ENCODE measurements around the gene PSMC6. TPM values are rescaled to one million over a fixed set of nuclear protein-coding genes. Genes with fewer than 3 reads are reported as not detected.
"Not testable (repeated sequence)": the region's sequence is repeated elsewhere in the genome, so short reads cannot be mapped to it uniquely, and the experiment has no call there.

PSMC6 gene
- total and polyA plus RNA-seq, 7 donors: 80.6 to 292 (median 144) TPM

- Histone ChIP-seq H3K4me3 (no peak overlapping the region), H3K36me3 (ENCODE audit: insufficient read depth in 1 of 2, low read depth in 1 of 2) (peaks cover 15 to 100% of the 10 kb centered on the region in 2 donors), H3K4me1 (no peaks in the 10 kb centered on the region), H3K27ac (no peak overlapping the region), H3K9me3 (no peaks in the 10 kb centered on the region), H3K27me3 (ENCODE audit: insufficient read depth in 3 of 3, low read length in 2 of 3) (no peaks in the 10 kb centered on the region)
- TF ChIP-seq, protein P1, sequence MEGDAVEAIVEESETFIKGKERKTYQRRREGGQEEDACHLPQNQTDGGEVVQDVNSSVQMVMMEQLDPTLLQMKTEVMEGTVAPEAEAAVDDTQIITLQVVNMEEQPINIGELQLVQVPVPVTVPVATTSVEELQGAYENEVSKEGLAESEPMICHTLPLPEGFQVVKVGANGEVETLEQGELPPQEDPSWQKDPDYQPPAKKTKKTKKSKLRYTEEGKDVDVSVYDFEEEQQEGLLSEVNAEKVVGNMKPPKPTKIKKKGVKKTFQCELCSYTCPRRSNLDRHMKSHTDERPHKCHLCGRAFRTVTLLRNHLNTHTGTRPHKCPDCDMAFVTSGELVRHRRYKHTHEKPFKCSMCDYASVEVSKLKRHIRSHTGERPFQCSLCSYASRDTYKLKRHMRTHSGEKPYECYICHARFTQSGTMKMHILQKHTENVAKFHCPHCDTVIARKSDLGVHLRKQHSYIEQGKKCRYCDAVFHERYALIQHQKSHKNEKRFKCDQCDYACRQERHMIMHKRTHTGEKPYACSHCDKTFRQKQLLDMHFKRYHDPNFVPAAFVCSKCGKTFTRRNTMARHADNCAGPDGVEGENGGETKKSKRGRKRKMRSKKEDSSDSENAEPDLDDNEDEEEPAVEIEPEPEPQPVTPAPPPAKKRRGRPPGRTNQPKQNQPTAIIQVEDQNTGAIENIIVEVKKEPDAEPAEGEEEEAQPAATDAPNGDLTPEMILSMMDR (IDR thresholded peaks at IDR 0.05): no peak
- ATAC-seq: no peak
- DNase-seq: no peak
- 93 to 97% (median 96%) methylated on average over 4 of the region's 4 CpGs for WGBS, 3 donors
- intact Hi-C loops (cut with DNase I): no loop called here
Measured at GRCh38 chr14:52723514-52724359, 16.7 kb downstream of the PSMC6 start.

DNA sequence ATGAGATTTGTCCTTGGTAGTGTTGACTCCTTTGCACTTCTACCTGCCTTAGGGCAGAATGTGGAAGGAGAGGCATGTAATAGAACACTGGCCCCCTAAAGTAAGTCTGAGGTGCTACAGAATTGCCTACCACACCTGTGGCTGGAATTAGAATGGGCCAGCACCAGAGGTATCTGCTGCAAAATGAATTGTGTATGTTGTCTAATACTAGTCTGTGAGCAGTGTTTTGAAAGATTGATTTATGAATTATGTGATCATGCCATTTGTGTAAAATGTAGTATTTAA is 17.3 kb downstream of the PSMC6 start:
- ATAC-seq: no peak

GRCh38 chr14:52727509-52727908 is 20.5 kb downstream of the PSMC6 start:
- H3K36me3 ChIP-seq (ENCODE audit: insufficient read depth in 1 of 2, low read depth in 1 of 2): peaks cover 9 to 68% of the 10 kb centered on the region in 2 donors
- H3K27ac ChIP-seq; DNase-seq; H3K27me3 ChIP-seq (ENCODE audit: insufficient read depth in 3 of 3, low read length in 2 of 3); ATAC-seq; H3K4me1 ChIP-seq; H3K4me3 ChIP-seq; H3K9me3 ChIP-seq; intact Hi-C loops (cut with DNase I): not testable (repeated sequence)
- 94 to 97% (median 97%) methylated on average over 2 of the region's 2 CpGs for WGBS, 3 donors

More for the DNA sequence above, 17.3 kb downstream of the PSMC6 start:
- Histone ChIP-seq H3K27me3 (ENCODE audit: insufficient read depth in 3 of 3, low read length in 2 of 3) (no peaks in the 10 kb centered on the region), H3K27ac (no peak overlapping the region), H3K36me3 (ENCODE audit: insufficient read depth in 1 of 2, low read depth in 1 of 2) (peaks cover 15 to 98% of the 10 kb centered on the region in 2 donors), H3K4me1 (no peaks in the 10 kb centered on the region), H3K4me3 (no peak overlapping the region), H3K9me3 (no peaks in the 10 kb centered on the region)
- DNase-seq: no peak
- TF ChIP-seq, protein P1 (IDR thresholded peaks at IDR 0.05): no peak
- intact Hi-C loops (cut with DNase I): no loop called here

- ATAC-seq; H3K9me3 ChIP-seq; H3K27me3 ChIP-seq (ENCODE audit: insufficient read depth in 3 of 3, low read length in 2 of 3); H3K4me3 ChIP-seq; H3K4me1 ChIP-seq: not testable (repeated sequence)
- intact Hi-C loops (cut with DNase I): loop anchor here (2.0 kb wide), 2 partner anchors 18 to 20 kb away; no protein-coding TSS in a partner anchor
- peak in 1 of 2 donors; percentile 42 for DNase-seq
- Histone ChIP-seq H3K27ac (peak overlapping the region; percentile 91), H3K36me3 (ENCODE audit: insufficient read depth in 1 of 2, low read depth in 1 of 2) (peaks cover 4 to 68% of the 10 kb centered on the region in 2 donors)
- 89 to 92% (median 90%) methylated on average over 15 of the region's 15 CpGs for WGBS, 3 donors
Measured at GRCh38 chr14:52729035-52729434, 22.0 kb downstream of the PSMC6 start.

DNA sequence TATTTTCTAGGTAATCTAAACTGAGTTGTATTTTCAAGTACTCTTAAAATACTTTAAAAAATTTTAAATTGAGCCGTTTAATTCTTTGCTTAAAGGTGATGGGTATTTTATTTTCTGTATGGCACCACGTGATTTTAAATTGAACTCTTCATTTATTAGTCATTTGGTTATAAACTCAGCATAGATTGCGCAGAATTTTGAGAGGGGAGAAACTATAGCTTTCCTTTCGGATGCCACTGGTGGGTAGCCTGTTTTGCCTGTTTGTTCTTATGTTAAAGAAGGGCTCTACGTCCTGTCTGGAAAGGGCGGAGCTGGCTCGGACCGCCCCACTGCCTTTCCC is 22.6 kb downstream of the PSMC6 start:
- Histone ChIP-seq H3K4me3 (peak overlapping the region; percentile 91), H3K27me3 (ENCODE audit: insufficient read depth in 3 of 3, low read length in 2 of 3) (no peaks in the 10 kb centered on the region), H3K9me3 (no peaks in the 10 kb centered on the region), H3K36me3 (ENCODE audit: insufficient read depth in 1 of 2, low read depth in 1 of 2) (peaks cover 2 to 65% of the 10 kb centered on the region in 2 donors), H3K27ac (peak overlapping the region; percentile 91), H3K4me1 (peaks cover 8% of the 10 kb centered on the region)
- DNase-seq (no peak), ATAC-seq (no peak)
- TF ChIP-seq, protein P1 (IDR thresholded peaks at IDR 0.05): no peak
- 4 to 5% (median 4%) methylated on average over 8 of the region's 8 CpGs for WGBS, 3 donors
- intact Hi-C loops (cut with DNase I): loop anchor here (2.0 kb wide), 2 partner anchors 19 to 21 kb away; no protein-coding TSS in a partner anchor

Data from psoas muscle (tissue), 8 donors.